Measurements from ENCODE around the gene CLDN12. TPM values are rescaled to one million over a fixed set of nuclear protein-coding genes. Genes with fewer than 3 reads are reported as not detected.

Gene CLDN12
- total and polyA plus RNA-seq, 2 of the 13 experiments (the other 11 are each of a cell fraction or from before 2014, with no cell fraction given), result 44.1 to 114 TPM

DNA sequence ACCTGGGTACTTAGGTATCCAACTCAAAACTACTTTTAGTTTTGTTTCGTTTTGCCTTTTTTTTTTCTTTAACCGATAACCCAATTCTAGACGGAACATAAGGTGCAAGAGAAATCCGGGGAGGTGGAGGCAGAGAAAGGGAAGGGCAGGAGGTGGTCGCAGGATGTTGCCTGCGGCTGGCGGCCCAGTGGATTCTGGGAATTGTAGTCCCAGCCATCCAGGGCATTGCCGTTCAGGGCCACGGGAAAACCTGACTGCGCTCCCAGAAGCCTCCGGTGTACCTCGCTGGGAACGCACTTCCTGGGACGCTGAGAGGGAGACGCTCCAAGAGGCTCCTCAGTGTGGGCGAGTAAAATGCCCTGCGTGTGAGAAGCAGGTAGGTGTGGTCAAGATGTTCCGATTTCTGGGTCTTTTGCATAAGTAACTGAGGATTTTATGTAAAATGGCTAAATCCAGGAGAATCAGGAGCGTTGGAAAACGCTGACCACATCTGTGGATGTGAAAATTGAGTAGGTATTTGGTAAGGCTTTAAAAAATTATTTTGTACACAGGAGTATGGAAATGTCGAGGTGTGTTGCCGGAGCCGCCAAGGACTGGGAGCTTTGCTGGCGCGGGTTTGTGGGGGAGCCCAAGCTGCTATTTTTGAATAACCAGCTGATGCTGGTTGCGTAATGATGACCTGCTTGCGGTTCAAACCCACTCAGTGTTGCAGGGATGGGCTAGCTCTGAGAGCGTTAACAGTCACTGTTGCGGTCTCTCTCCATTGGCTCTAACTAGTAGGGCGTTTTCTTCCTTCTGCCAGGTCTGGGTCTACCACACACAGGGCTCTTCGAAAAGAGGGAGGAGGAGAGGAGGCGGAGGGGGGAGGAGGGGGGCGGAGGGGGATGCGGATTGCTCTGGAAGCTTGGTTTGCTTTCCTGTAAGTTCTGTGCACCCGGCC is at the start of gene CLDN12 (continued):
- TF ChIP-seq, protein P1, sequence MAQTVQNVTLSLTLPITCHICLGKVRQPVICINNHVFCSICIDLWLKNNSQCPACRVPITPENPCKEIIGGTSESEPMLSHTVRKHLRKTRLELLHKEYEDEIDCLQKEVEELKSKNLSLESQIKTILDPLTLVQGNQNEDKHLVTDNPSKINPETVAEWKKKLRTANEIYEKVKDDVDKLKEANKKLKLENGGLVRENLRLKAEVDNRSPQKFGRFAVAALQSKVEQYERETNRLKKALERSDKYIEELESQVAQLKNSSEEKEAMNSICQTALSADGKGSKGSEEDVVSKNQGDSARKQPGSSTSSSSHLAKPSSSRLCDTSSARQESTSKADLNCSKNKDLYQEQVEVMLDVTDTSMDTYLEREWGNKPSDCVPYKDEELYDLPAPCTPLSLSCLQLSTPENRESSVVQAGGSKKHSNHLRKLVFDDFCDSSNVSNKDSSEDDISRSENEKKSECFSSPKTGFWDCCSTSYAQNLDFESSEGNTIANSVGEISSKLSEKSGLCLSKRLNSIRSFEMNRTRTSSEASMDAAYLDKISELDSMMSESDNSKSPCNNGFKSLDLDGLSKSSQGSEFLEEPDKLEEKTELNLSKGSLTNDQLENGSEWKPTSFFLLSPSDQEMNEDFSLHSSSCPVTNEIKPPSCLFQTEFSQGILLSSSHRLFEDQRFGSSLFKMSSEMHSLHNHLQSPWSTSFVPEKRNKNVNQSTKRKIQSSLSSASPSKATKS (CRISPR knock-in tag; IDR thresholded peaks at IDR 0.05), result no peak
- TF ChIP-seq ATF1 (CRISPR knock-in tag; IDR thresholded peaks at IDR 0.05) (peak; percentile 81), ELF1 (CRISPR knock-in tag; IDR thresholded peaks at IDR 0.05) (peak; percentile 93), KLF11 (CRISPR knock-in tag; IDR thresholded peaks at IDR 0.05) (0 out of 2 replicates have a peak, but pooled peaks have one; percentile 39), HOXA9 (CRISPR knock-in tag; IDR thresholded peaks at IDR 0.05; ENCODE audit: borderline replicate concordance) (no peak), ZNF251 (CRISPR knock-in tag; IDR thresholded peaks at IDR 0.05) (no peak), ZNF431 (CRISPR knock-in tag; IDR thresholded peaks at IDR 0.05; ENCODE audit: borderline replicate concordance, low read depth) (no peak), SETDB1 (CRISPR knock-in tag; IDR thresholded peaks at IDR 0.05; ENCODE audit: borderline replicate concordance) (no peak), ZNF317 (CRISPR knock-in tag; IDR thresholded peaks at IDR 0.05) (peak; percentile 80), ZEB1 (IDR thresholded peaks at IDR 0.05; ENCODE audit: insufficient replicate concordance, low read depth) (no peak), JARID2 (CRISPR knock-in tag; IDR thresholded peaks at IDR 0.05; ENCODE audit: insufficient replicate concordance) (peak; percentile 37), ZNF766 (CRISPR knock-in tag; IDR thresholded peaks at IDR 0.05; ENCODE audit: borderline replicate concordance) (no peak), ZFP1 (CRISPR knock-in tag; IDR thresholded peaks at IDR 0.05) (peak; percentile 59; the same call in 1 of the 2 replicates), EED (CRISPR knock-in tag; IDR thresholded peaks at IDR 0.05) (no peak), CREM (IDR thresholded peaks at IDR 0.05) (peak; percentile 90), CREM (CRISPR knock-in tag; IDR thresholded peaks at IDR 0.05) (no peak), PHF21A (CRISPR knock-in tag; IDR thresholded peaks at IDR 0.05) (no peak), ZFP41 (CRISPR knock-in tag; IDR thresholded peaks at IDR 0.05; ENCODE audit: borderline replicate concordance) (no peak; the same call in 1 of the 2 replicates), JDP2 (CRISPR knock-in tag; IDR thresholded peaks at IDR 0.05; ENCODE audit: borderline replicate concordance) (no peak), HNRNPUL1 (IDR thresholded peaks at IDR 0.05; ENCODE audit: low read depth, low read length) (no peak), ETV6 (CRISPR knock-in tag; conservative IDR thresholded peaks at IDR 0.05) (no peak; the same call in 1 of the 2 replicates), ZNF607 (CRISPR knock-in tag; IDR thresholded peaks at IDR 0.05; ENCODE audit: borderline replicate concordance) (no peak)
- TF ChIP-seq, protein P2, sequence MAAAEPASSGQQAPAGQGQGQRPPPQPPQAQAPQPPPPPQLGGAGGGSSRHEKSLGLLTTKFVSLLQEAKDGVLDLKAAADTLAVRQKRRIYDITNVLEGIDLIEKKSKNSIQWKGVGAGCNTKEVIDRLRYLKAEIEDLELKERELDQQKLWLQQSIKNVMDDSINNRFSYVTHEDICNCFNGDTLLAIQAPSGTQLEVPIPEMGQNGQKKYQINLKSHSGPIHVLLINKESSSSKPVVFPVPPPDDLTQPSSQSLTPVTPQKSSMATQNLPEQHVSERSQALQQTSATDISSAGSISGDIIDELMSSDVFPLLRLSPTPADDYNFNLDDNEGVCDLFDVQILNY (CRISPR knock-in tag; conservative IDR thresholded peaks at IDR 0.05), result no peak
- TF ChIP-seq, protein P3, sequence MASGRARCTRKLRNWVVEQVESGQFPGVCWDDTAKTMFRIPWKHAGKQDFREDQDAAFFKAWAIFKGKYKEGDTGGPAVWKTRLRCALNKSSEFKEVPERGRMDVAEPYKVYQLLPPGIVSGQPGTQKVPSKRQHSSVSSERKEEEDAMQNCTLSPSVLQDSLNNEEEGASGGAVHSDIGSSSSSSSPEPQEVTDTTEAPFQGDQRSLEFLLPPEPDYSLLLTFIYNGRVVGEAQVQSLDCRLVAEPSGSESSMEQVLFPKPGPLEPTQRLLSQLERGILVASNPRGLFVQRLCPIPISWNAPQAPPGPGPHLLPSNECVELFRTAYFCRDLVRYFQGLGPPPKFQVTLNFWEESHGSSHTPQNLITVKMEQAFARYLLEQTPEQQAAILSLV (CRISPR knock-in tag; IDR thresholded peaks at IDR 0.05; ENCODE audit: borderline replicate concordance), result no peak
- TF ChIP-seq, protein P4, sequence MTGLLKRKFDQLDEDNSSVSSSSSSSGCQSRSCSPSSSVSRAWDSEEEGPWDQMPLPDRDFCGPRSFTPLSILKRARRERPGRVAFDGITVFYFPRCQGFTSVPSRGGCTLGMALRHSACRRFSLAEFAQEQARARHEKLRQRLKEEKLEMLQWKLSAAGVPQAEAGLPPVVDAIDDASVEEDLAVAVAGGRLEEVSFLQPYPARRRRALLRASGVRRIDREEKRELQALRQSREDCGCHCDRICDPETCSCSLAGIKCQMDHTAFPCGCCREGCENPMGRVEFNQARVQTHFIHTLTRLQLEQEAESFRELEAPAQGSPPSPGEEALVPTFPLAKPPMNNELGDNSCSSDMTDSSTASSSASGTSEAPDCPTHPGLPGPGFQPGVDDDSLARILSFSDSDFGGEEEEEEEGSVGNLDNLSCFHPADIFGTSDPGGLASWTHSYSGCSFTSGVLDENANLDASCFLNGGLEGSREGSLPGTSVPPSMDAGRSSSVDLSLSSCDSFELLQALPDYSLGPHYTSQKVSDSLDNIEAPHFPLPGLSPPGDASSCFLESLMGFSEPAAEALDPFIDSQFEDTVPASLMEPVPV (CRISPR knock-in tag; IDR thresholded peaks at IDR 0.05), result peak; percentile 81; the same call in 1 of the 2 replicates

Data from HepG2 (cell line).